ENCODE data around the gene MYO9B. TPM values are rescaled to one million over a fixed set of nuclear protein-coding genes. Genes with fewer than 3 reads are reported as not detected.

Gene MYO9B
- total and polyA plus RNA-seq, 2 of the 13 experiments (the other 11 are each of a cell fraction or from before 2014, with no cell fraction given), result 18.0 to 18.3 TPM

GRCh38 chr19:17255150-17255621 lies 179.6 kb downstream of the MYO9B start (continued):
- TF ChIP-seq ZBTB21 (CRISPR knock-in tag; IDR thresholded peaks at IDR 0.05), result no peak
- peak; percentile 59; the same call in 1 of the 2 replicates for TF ChIP-seq ZNF33B (CRISPR knock-in tag; IDR thresholded peaks at IDR 0.05)
- no peak for TF ChIP-seq ZNF703 (CRISPR knock-in tag; IDR thresholded peaks at IDR 0.05; ENCODE audit: borderline replicate concordance)
- TF ChIP-seq, protein P1, sequence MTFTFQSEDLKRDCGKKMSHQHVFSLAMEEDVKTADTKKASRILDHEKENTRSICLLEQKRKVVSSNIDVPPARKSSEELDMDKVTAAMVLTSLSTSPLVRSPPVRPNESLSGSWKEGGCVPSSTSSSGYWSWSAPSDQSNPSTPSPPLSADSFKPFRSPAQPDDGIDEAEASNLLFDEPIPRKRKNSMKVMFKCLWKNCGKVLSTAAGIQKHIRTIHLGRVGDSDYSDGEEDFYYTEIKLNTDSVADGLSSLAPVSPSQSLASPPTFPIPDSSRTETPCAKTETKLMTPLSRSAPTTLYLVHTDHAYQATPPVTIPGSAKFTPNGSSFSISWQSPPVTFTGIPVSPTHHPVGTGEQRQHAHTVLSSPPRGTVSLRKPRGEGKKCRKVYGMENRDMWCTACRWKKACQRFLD (CRISPR knock-in tag; IDR thresholded peaks at IDR 0.05; ENCODE audit: borderline replicate concordance), result no peak
- no peak for TF ChIP-seq SMAD9 (CRISPR knock-in tag; IDR thresholded peaks at IDR 0.05)
- no peak for TF ChIP-seq SNAI1 (CRISPR knock-in tag; IDR thresholded peaks at IDR 0.05; ENCODE audit: borderline replicate concordance)
- no peak for TF ChIP-seq CHD4 (IDR thresholded peaks at IDR 0.05; ENCODE audit: borderline replicate concordance, low read length)
- no peak for TF ChIP-seq GTF2F1 (IDR thresholded peaks at IDR 0.05; ENCODE audit: low read length)
- TF ChIP-seq ZC3H13 (CRISPR knock-in tag; IDR thresholded peaks at IDR 0.05), result 0 out of 2 replicates have a peak, but pooled peaks have one; percentile 10
- TF ChIP-seq ZFYVE20 (CRISPR knock-in tag; IDR thresholded peaks at IDR 0.05; ENCODE audit: borderline replicate concordance, low read depth), result 0 out of 2 replicates have a peak, but pooled peaks have one; percentile 34
- no peak for TF ChIP-seq ZNF530 (CRISPR knock-in tag; IDR thresholded peaks at IDR 0.05; ENCODE audit: low read depth)
- TF ChIP-seq SKI (IDR thresholded peaks at IDR 0.05; ENCODE audit: partially characterized antibody), result no peak
- TF ChIP-seq ZFP1 (CRISPR knock-in tag; IDR thresholded peaks at IDR 0.05), result peak; percentile 31; the same call in 1 of the 2 replicates
- no peak for TF ChIP-seq ZNF34 (CRISPR knock-in tag; IDR thresholded peaks at IDR 0.05; ENCODE audit: borderline replicate concordance)
- peak; percentile 32; the same call in 1 of the 2 replicates for TF ChIP-seq SOX5 (CRISPR knock-in tag; IDR thresholded peaks at IDR 0.05; ENCODE audit: borderline replicate concordance)
- TF ChIP-seq ZNF781 (CRISPR knock-in tag; IDR thresholded peaks at IDR 0.05; ENCODE audit: borderline replicate concordance, not compliant biosample characterization), result no peak
- TF ChIP-seq EZH2 (conservative IDR thresholded peaks at IDR 0.05; ENCODE audit: low read depth, low read length), result no peak
- 0 out of 2 replicates have a peak, but pooled peaks have one; percentile 42 for TF ChIP-seq CCDC6 (CRISPR knock-in tag; IDR thresholded peaks at IDR 0.05)
- peak; percentile 60; the same call in 1 of the 2 replicates for TF ChIP-seq CBX5 (CRISPR knock-in tag; IDR thresholded peaks at IDR 0.05; ENCODE audit: borderline replicate concordance)
- TF ChIP-seq, protein P2, sequence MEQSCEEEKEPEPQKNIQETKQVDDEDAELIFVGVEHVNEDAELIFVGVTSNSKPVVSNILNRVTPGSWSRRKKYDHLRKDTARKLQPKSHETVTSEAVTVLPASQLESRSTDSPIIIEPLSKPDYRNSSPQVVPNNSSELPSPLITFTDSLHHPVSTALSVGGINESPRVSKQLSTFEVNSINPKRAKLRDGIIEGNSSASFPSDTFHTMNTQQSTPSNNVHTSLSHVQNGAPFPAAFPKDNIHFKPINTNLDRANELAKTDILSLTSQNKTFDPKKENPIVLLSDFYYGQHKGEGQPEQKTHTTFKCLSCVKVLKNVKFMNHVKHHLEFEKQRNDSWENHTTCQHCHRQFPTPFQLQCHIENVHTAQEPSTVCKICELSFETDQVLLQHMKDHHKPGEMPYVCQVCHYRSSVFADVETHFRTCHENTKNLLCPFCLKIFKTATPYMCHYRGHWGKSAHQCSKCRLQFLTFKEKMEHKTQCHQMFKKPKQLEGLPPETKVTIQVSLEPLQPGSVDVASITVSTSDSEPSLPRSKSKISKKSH (CRISPR knock-in tag; IDR thresholded peaks at IDR 0.05; ENCODE audit: borderline replicate concordance), result peak; percentile 30; the same call in 1 of the 2 replicates
- peak; percentile 44; the same call in 1 of the 2 replicates for TF ChIP-seq RXRA (CRISPR knock-in tag; IDR thresholded peaks at IDR 0.05)
- TF ChIP-seq RCOR2 (CRISPR knock-in tag; IDR thresholded peaks at IDR 0.05), result peak; percentile 44; the same call in 1 of the 2 replicates
- no peak for TF ChIP-seq HHEX (CRISPR knock-in tag; IDR thresholded peaks at IDR 0.05)
- no peak for TF ChIP-seq ZNF30 (CRISPR knock-in tag; IDR thresholded peaks at IDR 0.05)
- TF ChIP-seq ZFP41 (CRISPR knock-in tag; IDR thresholded peaks at IDR 0.05; ENCODE audit: borderline replicate concordance), result no peak
- TF ChIP-seq MAFK (conservative IDR thresholded peaks at IDR 0.05 in 1 of 2, IDR thresholded peaks at IDR 0.05 in 1 of 2; ENCODE audit: low read length in 2 of 2), result no peak
- TF ChIP-seq ZNF7 (CRISPR knock-in tag; IDR thresholded peaks at IDR 0.05), result 0 out of 2 replicates have a peak, but pooled peaks have one; percentile 17
- peak; percentile 72 for TF ChIP-seq ZGPAT (CRISPR knock-in tag; IDR thresholded peaks at IDR 0.05)
- no peak for TF ChIP-seq KDM5A (IDR thresholded peaks at IDR 0.05; ENCODE audit: borderline replicate concordance, low read length)
